Adrenal gland (tissue), 12 donors: ENCODE measurements around the gene EIF2S3. TPM values are rescaled to one million over a fixed set of nuclear protein-coding genes. Genes with fewer than 3 reads are reported as not detected.
A peak's percentile ranks its signal among the peaks of the same experiment; 100 is the strongest.

Experiments
- DNase-seq, 7 donors: peaks; one replicate each; pipeline ENCODE4 v3.0.0-alpha.2; 2019 to 2020
- H3K27ac ChIP-seq, 5 donors: fragments of 200-600 bp; sonication (generic) in 4 of 5; 1 replicate in 3 of 5; 2 replicates in 2 of 5; pipeline versions ENCODE4 v1.5.1 to v1.8.0; 2016 to 2020; ENCODE audit warnings: mild to moderate bottlenecking in 1 of 5
- H3K27me3 ChIP-seq: fragments of 200-600 bp; 2 replicates; pipeline ENCODE4 v1.8.0; 2021
- H3K36me3 ChIP-seq, 2 donors: fragments of 200-600 bp; replicated peaks in 1 of 2; 1 replicate in 1 of 2; 2 replicates in 1 of 2; pipeline versions ENCODE4 v1.5.1 to v1.8.0; 2018 to 2022
- H3K4me1 ChIP-seq, 2 donors: fragments of 200-600 bp; replicated peaks in 1 of 2; 1 replicate in 1 of 2; 2 replicates in 1 of 2; pipeline versions ENCODE4 v1.5.1 to v1.8.0; 2018 to 2021
- H3K4me3 ChIP-seq, 4 donors: fragments of 200-600 bp; sonication (generic) in 3 of 4; one replicate each; pipeline ENCODE4 v1.5.1; 2016 to 2018
- H3K9me3 ChIP-seq, 3 donors: fragments of 200-600 bp; sonication (generic) in 1 of 3; replicated peaks in 1 of 3; 1 replicate in 2 of 3; 2 replicates in 1 of 3; pipeline versions ENCODE4 v1.5.1 to v1.8.0; 2016 to 2021
- POLR2A ChIP-seq, 2 donors: fragments of 450-650 bp; IDR thresholded peaks; one replicate each; pipeline ENCODE4 v1.6.1; 2017; ENCODE audit warnings: antibody characterized with exemption in 2 of 2, mild to moderate bottlenecking in 2 of 2, moderate library complexity in 1 of 2
- WGBS, 4 donors: extraction: QIAGEN DNeasy Blood & Tissue Kit in 2 of 4; methylation state at CpG; one replicate each; pipeline versions ENCODE4 v1.1.5 to v1.1.7; 2013 to 2017; 5-methylcytosine and 5-hydroxymethylcytosine counted together
- intact Hi-C, 2 donors: fragments of 100-400 bp; cut with DNase I; formaldehyde crosslinking; loops; one replicate each; pipeline versions ENCODE4 v1.14.1 to v1.15.0; 2022 to 2023
- polyA plus RNA-seq, 3 donors: library from polyadenylated mRNA; stranded (reverse); fragments of 200-250 nt in 2 of 3; fragments of 350-450 nt in 1 of 3; fragmentation: Illumina TruSeq in 1 of 3; extraction: RNeasy Lipid Tissue Mini Kit (QIAGEN cat#74804) in 1 of 3; gene quantifications; one replicate each; pipeline ENCODE4 v1.2.3, GENCODE V29; 2013 to 2014
- total RNA-seq, 9 donors: library from RNA; depleted of rRNA in 4 of 9; stranded (reverse); fragments of >200 nt in 4 of 9; fragments of 120-200 nt in 1 of 9; fragmentation: NEBNext Ultra II Directional in 1 of 9; extraction: Animal tissue kit (Norgen Biotek cat#: 25700) in 1 of 9; gene quantifications; one replicate each; pipeline versions ENCODE4 v1.1.0 to v1.2.4, GENCODE V29; 2013 to 2023
- TF ChIP-seq, protein P1 (sequence below), 6 experiments: fragments of 450-650 bp in 4 of 6; fragments of 200-600 bp in 2 of 6; sonication (generic) in 1 of 6; IDR thresholded peaks; 1 replicate in 5 of 6; 2 replicates in 1 of 6; pipeline versions ENCODE4 v1.5.1 to v1.8.0; 2016 to 2021; ENCODE audit warnings: antibody characterized with exemption in 6 of 6, mild to moderate bottlenecking in 2 of 6, moderate library complexity in 1 of 6
- donor health status: healthy with polysubstance abuse.
- donor health status: Bipolar disorder and iron deficiency.
- donor health status: DM: yes; HTN: yes; CAD: no.
- donor health status: DM: no; HTN: no; CAD: no.
- donor health status: DM: no; HTN: no; CAD: no.
- donor health status: DM: yes; HTN: yes; CAD: no.

Gene EIF2S3
- total and polyA plus RNA-seq, 12 donors, result 49.1 to 185 (median 108) TPM

DNA sequence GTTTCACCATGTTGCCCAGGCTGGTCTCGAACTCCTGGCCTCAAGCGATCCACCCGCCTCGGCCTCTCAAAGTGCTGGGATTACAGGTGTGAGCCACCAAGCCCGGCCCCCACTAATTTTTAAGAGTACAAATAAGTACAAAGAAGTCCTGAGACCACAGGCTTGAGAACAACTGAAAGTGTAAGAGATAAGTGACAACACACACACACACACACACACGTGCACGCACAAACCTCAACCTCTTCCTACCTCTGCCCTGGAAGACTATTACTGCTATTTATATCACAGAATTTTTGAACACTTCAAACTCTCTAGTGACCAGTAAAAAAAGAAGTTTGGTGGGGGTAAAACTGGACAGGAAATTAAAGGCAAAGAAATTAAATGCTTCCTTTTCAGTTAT, 35.3 kb upstream of the EIF2S3 start:
- Histone ChIP-seq H3K27ac (no peak overlapping the region), H3K4me3 (no peak overlapping the region), H3K9me3 (no peaks in the 10 kb centered on the region), H3K27me3 (no peaks in the 10 kb centered on the region), H3K4me1 (peaks cover 0 to 4% of the 10 kb centered on the region in 2 donors), H3K36me3 (no peaks in the 10 kb centered on the region)
- DNase-seq, result no peak
- intact Hi-C loops, result no loop called here
- TF ChIP-seq, protein P1, sequence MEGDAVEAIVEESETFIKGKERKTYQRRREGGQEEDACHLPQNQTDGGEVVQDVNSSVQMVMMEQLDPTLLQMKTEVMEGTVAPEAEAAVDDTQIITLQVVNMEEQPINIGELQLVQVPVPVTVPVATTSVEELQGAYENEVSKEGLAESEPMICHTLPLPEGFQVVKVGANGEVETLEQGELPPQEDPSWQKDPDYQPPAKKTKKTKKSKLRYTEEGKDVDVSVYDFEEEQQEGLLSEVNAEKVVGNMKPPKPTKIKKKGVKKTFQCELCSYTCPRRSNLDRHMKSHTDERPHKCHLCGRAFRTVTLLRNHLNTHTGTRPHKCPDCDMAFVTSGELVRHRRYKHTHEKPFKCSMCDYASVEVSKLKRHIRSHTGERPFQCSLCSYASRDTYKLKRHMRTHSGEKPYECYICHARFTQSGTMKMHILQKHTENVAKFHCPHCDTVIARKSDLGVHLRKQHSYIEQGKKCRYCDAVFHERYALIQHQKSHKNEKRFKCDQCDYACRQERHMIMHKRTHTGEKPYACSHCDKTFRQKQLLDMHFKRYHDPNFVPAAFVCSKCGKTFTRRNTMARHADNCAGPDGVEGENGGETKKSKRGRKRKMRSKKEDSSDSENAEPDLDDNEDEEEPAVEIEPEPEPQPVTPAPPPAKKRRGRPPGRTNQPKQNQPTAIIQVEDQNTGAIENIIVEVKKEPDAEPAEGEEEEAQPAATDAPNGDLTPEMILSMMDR (IDR thresholded peaks at IDR 0.05), result no peak
- TF ChIP-seq POLR2A (IDR thresholded peaks at IDR 0.05), result no peak
- WGBS, 4 donors, result 77 to 85% (median 80%) methylated on average over 5 to 7 of the region's 7 CpGs

DNA sequence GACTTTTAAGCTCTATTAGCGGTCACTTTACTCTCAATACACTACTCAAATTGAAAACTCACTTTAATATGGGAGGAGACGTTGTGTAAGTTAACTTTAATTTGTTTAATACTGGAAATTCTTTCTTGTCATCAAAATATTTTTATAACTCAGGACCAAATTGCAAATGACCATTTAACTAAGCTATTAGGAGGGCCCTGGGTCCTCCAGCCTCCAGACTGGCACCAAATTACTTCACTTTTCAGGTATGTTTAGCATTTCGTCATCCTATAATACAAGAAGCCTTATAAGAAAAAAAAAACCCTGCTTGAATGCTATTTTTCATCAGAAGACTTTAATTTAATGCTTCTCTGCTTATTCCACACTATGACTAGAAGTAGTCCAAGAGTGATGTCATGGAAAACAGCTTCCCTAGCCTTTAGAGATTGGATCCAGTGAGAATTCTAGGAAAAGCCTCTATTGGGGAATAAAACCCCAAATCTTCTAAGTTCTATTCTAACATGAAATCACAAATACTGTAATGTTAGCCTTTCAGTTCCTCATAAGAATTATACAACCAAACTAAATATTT, 34.4 kb upstream of the EIF2S3 start:
- Histone ChIP-seq H3K4me1 (peaks cover 0 to 4% of the 10 kb centered on the region in 2 donors), H3K36me3 (no peaks in the 10 kb centered on the region), H3K27me3 (no peaks in the 10 kb centered on the region), H3K27ac (no peak overlapping the region), H3K4me3 (no peak overlapping the region), H3K9me3 (no peaks in the 10 kb centered on the region)
- intact Hi-C loops, result no loop called here
- TF ChIP-seq, protein P1 (IDR thresholded peaks at IDR 0.05), result no peak
- no peak for TF ChIP-seq POLR2A (IDR thresholded peaks at IDR 0.05)
- WGBS, 4 donors, result 67 to 84% (median 73%) methylated on average over 3 of the region's 3 CpGs
- DNase-seq, result no peak

DNA sequence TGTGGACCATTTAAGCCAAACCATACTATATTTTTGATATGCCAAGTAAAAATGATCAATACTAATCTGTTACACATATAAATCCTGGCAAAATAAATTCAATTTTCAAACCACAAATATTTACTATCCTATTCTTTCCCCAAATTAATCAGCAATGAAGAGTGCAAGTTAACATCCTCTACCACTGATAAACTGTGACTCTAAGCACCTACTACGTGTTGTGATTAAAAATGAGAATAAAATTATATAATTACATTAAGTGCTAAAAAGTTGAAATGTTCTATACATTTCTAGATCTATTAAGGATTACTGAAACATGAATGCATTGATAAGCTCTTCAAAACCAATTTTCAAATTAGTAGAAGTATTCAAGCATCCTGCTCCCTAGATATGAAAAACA, 31.2 kb upstream of the EIF2S3 start:
- peak overlapping the region in 2 of 4 donors; percentile 56 to 72 for H3K4me3 ChIP-seq
- H3K9me3 ChIP-seq, result no peaks in the 10 kb centered on the region
- no peak for TF ChIP-seq POLR2A (IDR thresholded peaks at IDR 0.05)
- TF ChIP-seq, protein P1 (IDR thresholded peaks at IDR 0.05), result no peak
- no peaks in the 10 kb centered on the region for H3K36me3 ChIP-seq
- intact Hi-C loops, result no loop called here
- DNase-seq, result no peak
- H3K4me1 ChIP-seq, result peaks cover 0 to 4% of the 10 kb centered on the region in 2 donors
- WGBS, 4 donors, result 3 to 19% (median 16%) methylated on average over 1 of the region's 1 CpG
- peak overlapping the region in 2 of 5 donors; percentile 93 for H3K27ac ChIP-seq
- peaks cover 9% of the 10 kb centered on the region for H3K27me3 ChIP-seq

DNA sequence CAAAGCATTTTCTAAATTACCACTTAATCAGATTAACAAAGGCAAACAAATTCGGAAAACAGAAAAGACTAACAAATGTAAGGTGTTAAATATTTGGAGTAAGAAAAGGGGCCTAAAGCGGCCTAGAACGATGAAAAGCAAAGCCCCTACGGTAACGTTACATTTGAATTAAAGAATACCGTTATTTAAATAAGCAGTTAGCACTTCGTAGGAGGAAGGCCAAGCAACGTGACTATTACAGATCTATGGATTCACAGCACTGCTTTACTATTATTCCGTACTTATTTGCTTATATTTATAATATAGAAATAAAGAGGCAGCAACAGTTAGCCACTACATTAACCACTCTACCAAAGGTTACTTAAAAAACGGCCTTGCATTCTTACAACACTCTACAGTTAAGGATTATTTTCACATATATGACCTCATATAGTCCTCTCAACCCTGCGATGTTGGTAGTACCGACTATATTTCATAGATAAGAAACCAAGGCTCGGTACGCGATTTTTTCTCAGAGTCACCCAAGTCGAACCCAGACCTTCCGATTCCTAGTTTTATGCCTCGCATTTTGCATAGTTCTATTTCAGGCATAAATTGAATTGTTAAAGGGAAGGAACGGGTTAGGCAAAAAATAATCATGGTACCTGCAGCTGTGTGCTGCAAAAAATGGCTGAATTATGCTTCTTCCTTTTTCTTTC, 30.6 kb upstream of the EIF2S3 start:
- Histone ChIP-seq H3K27me3 (peaks cover 9% of the 10 kb centered on the region), H3K4me1 (peaks cover 0 to 4% of the 10 kb centered on the region in 2 donors), H3K36me3 (no peaks in the 10 kb centered on the region), H3K27ac (peak overlapping the region; percentile 64 to 99 (median 93)), H3K4me3 (peak overlapping the region; percentile 33 to 86 (median 64)), H3K9me3 (no peaks in the 10 kb centered on the region)
- intact Hi-C loops, result no loop called here
- 1 to 34% (median 17%) methylated on average over 19 of the region's 19 CpGs for WGBS, 4 donors
- no peak for DNase-seq
- TF ChIP-seq, protein P1 (IDR thresholded peaks at IDR 0.05), result no peak
- peak in 1 of 2 donors; percentile 10 for TF ChIP-seq POLR2A (IDR thresholded peaks at IDR 0.05)
